Activated CD4-positive, alpha-beta T cell treated with anti-CD3 and anti-CD28 coated beads for 36 hours (primary cell): Measurements from ENCODE around the gene RBMS2. TPM values are rescaled to one million over a fixed set of nuclear protein-coding genes. Genes with fewer than 3 reads are reported as not detected.
A peak's percentile ranks its signal among the peaks of the same experiment; 100 is the strongest.

Source experiments
- ATAC-seq: fragments of 200-7000 bp; cut with Tn5 transposase; one replicate; pipeline ENCODE4 v1.10.0; 2021; ENCODE audit warnings: mild to moderate bottlenecking, moderate library complexity
- CTCF ChIA-PET: fragments of 350-600 bp; sonication (Branson Sonifier 250); formaldehyde crosslinking; loops from one replicate; lab custom pipeline; 2021; ENCODE audit warnings: antibody characterized with exemption; lab: Charles Lee
- POLR2A ChIA-PET: fragments of 350-600 bp; sonication (Branson Sonifier 250); formaldehyde crosslinking; loops from one replicate; lab custom pipeline; 2021; ENCODE audit warnings: antibody characterized with exemption, inconsistent platforms; lab: Charles Lee
- DNase-seq: peaks from one replicate; pipeline ENCODE4 v3.0.0-alpha.2; 2020
- H3K27ac Mint-ChIP-seq: one replicate; pipeline ENCODE4 v1.8.0; 2021; ENCODE audit warnings: mixed read lengths
- H3K27me3 Mint-ChIP-seq: one replicate; pipeline ENCODE4 v1.8.0; 2021; ENCODE audit warnings: mixed read lengths
- H3K36me3 Mint-ChIP-seq: one replicate; pipeline ENCODE4 v1.8.0; 2021; ENCODE audit warnings: low read depth, mixed read lengths
- H3K4me1 Mint-ChIP-seq: one replicate; pipeline ENCODE4 v1.8.0; 2021; ENCODE audit warnings: mixed read lengths
- H3K4me3 Mint-ChIP-seq: one replicate; pipeline ENCODE4 v1.8.0; 2021; ENCODE audit warnings: mild to moderate bottlenecking, moderate library complexity, mixed read lengths
- H3K9me3 Mint-ChIP-seq: one replicate; pipeline ENCODE4 v1.8.0; 2021; ENCODE audit warnings: low read depth, mixed read lengths
- intact Hi-C, 2 experiments: fragments of 100-400 bp; cut with DNase I in 1 of 2; cut with micrococcal nuclease in 1 of 2; formaldehyde crosslinking; loops; one replicate each; pipeline versions ENCODE4 v1.14.2 to v1.15.1; 2022 to 2024; cut with DNase I, micrococcal nuclease
- total RNA-seq, 2 experiments: library from RNA; stranded (reverse); gene quantifications; one replicate each; pipeline ENCODE4 v1.2.3, GENCODE V29; 2021

The RBMS2 gene
- total RNA-seq, 2 experiments from 2014 or later = 5.0 to 7.0 TPM

GRCh38 chr12:56581418-56582145 is 60.0 kb downstream of the RBMS2 start:
- ATAC-seq = peak; percentile 92
- peak; percentile 27 for DNase-seq
- ChIA-PET CTCF (interaction anchor here (0.9 to 3.4 kb wide), 5 partner anchors 10 to 375 kb away, joined by 3 to 30 read pairs (median 6); no protein-coding TSS in a partner anchor), POLR2A (no interaction called here)
- H3K4me3 Mint-ChIP-seq = no peak overlapping the region
- H3K36me3 Mint-ChIP-seq = no peaks in the 10 kb centered on the region
- H3K4me1 Mint-ChIP-seq = peaks cover 18% of the 10 kb centered on the region
- no peaks in the 10 kb centered on the region for H3K9me3 Mint-ChIP-seq
- no peaks in the 10 kb centered on the region for H3K27me3 Mint-ChIP-seq
- intact Hi-C loops = no loop called here
- peak overlapping the region; percentile 56 for H3K27ac Mint-ChIP-seq

GRCh38 chr12:56585098-56585497 is 63.5 kb downstream of the RBMS2 start:
- no peak overlapping the region for H3K4me3 Mint-ChIP-seq
- intact Hi-C loops = no loop called here
- H3K9me3 Mint-ChIP-seq = no peaks in the 10 kb centered on the region
- ATAC-seq = no peak
- H3K36me3 Mint-ChIP-seq = no peaks in the 10 kb centered on the region
- peaks cover 18% of the 10 kb centered on the region for H3K4me1 Mint-ChIP-seq
- H3K27ac Mint-ChIP-seq = no peak overlapping the region
- ChIA-PET CTCF (interaction anchor here (2.4 kb wide), 1 partner anchor 15 kb away, joined by 7 read pairs; no protein-coding TSS in a partner anchor), POLR2A (no interaction called here)
- no peaks in the 10 kb centered on the region for H3K27me3 Mint-ChIP-seq
- no peak for DNase-seq

GRCh38 chr12:56589783-56590182 is 68.2 kb downstream of the RBMS2 start:
- no peak for DNase-seq
- ChIA-PET CTCF (interaction anchor here (0.6 to 7.1 kb wide), 12 partner anchors 8 to 339 kb away, joined by 3 to 69 read pairs (median 4); partner anchors contain the start of gene RBMS2), POLR2A (interaction anchor here (0.5 to 0.9 kb wide), 3 partner anchors 9 to 98 kb away, joined by 3 read pairs; no protein-coding TSS in a partner anchor)
- H3K4me3 Mint-ChIP-seq = no peak overlapping the region
- no peaks in the 10 kb centered on the region for H3K36me3 Mint-ChIP-seq
- no peak overlapping the region for H3K27ac Mint-ChIP-seq
- no peaks in the 10 kb centered on the region for H3K9me3 Mint-ChIP-seq
- intact Hi-C loops = loop anchor here in 1 of 2 experiments (1.0 kb wide), 1 partner anchor 76 kb away; no protein-coding TSS in a partner anchor
- H3K4me1 Mint-ChIP-seq = no peaks in the 10 kb centered on the region
- no peaks in the 10 kb centered on the region for H3K27me3 Mint-ChIP-seq
- no peak for ATAC-seq

DNA sequence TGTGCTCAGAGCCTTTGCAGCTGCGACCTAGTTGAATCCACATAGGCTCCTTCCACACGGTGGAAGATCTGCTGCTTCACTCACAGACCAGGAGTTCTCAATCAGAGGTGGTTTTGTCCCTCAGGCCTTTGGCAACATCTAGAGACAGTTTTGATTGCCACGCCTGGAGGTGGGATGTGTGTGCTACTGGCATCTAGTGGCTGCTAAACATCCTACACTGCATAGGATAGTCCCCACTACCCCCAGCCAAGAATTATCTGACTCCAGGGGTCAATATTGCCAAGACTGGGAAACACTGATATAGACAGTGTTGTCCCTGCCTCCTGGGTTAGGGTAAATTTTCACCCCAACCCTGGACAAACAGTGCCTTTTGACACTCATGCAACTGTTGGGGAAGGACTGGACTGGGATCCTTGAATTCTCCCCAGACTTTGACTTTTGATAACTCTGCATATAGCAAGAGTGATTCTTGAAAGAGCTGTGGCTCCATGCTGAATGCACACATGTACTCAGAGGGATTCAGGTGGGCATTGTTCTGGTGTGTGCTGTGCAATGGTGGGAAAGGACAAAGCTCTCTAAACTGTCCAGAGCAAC is 68.7 kb downstream of the RBMS2 start:
- no peak overlapping the region for H3K4me3 Mint-ChIP-seq
- no peaks in the 10 kb centered on the region for H3K4me1 Mint-ChIP-seq
- no peak overlapping the region for H3K27ac Mint-ChIP-seq
- no peaks in the 10 kb centered on the region for H3K9me3 Mint-ChIP-seq
- DNase-seq (peak; percentile 49), ATAC-seq (peak; percentile 71)
- ChIA-PET CTCF (interaction anchor here (0.6 to 7.1 kb wide), 11 partner anchors 9 to 339 kb away, joined by 3 to 69 read pairs (median 4); partner anchors contain the start of gene RBMS2), POLR2A (interaction anchor here (0.5 to 0.6 kb wide), 2 partner anchors 16 to 99 kb away, joined by 3 read pairs; no protein-coding TSS in a partner anchor)
- intact Hi-C loops = loop anchor here in 1 of 2 experiments (1.0 kb wide), 1 partner anchor 77 kb away; no protein-coding TSS in a partner anchor
- H3K27me3 Mint-ChIP-seq = no peaks in the 10 kb centered on the region
- peaks cover under 1% of the 10 kb centered on the region for H3K36me3 Mint-ChIP-seq

GRCh38 chr12:56591126-56591525 is 69.5 kb downstream of the RBMS2 start:
- Mint-ChIP-seq H3K36me3 (peaks cover 2% of the 10 kb centered on the region), H3K27me3 (no peaks in the 10 kb centered on the region), H3K4me1 (no peaks in the 10 kb centered on the region), H3K4me3 (no peak overlapping the region), H3K27ac (no peak overlapping the region), H3K9me3 (no peaks in the 10 kb centered on the region)
- intact Hi-C loops = no loop called here
- POLR2A ChIA-PET = no interaction called here
- ATAC-seq = no peak
- no peak for DNase-seq
- CTCF ChIA-PET = interaction anchor here (0.6 to 7.1 kb wide), 10 partner anchors 10 to 82 kb away, joined by 3 to 69 read pairs (median 3); no protein-coding TSS in a partner anchor

DNA sequence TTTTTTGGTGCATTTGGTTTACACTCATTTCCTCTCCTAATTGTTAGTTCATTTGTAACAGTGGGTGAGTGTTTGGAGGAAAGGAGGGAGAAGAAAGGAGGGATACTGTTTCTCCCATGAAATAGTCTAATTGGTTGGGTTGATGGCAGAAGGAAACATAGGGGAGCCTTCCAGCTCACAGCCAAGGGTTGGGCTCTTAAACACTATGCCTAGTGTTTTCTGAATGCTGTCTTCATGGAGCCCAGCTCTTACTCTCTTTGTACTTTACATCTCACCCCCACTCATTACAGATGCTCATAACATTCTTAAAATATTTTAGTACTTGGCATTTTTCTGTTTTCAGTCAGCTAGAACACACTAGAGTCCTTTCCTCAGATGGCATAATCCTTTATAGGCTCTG is 70.3 kb downstream of the RBMS2 start:
- CTCF ChIA-PET = interaction anchor here (0.9 to 7.1 kb wide), 7 partner anchors 11 to 77 kb away, joined by 3 to 69 read pairs (median 4); no protein-coding TSS in a partner anchor
- no peaks in the 10 kb centered on the region for H3K27me3 Mint-ChIP-seq
- H3K9me3 Mint-ChIP-seq = no peaks in the 10 kb centered on the region
- H3K36me3 Mint-ChIP-seq = peaks cover 3% of the 10 kb centered on the region
- POLR2A ChIA-PET = interaction anchor here (0.8 kb wide), 1 partner anchor 144 kb away, joined by 4 read pairs; no protein-coding TSS in a partner anchor
- no peak overlapping the region for H3K27ac Mint-ChIP-seq
- ATAC-seq (no peak), DNase-seq (no peak)
- intact Hi-C loops = no loop called here
- no peaks in the 10 kb centered on the region for H3K4me1 Mint-ChIP-seq
- no peak overlapping the region for H3K4me3 Mint-ChIP-seq

DNA sequence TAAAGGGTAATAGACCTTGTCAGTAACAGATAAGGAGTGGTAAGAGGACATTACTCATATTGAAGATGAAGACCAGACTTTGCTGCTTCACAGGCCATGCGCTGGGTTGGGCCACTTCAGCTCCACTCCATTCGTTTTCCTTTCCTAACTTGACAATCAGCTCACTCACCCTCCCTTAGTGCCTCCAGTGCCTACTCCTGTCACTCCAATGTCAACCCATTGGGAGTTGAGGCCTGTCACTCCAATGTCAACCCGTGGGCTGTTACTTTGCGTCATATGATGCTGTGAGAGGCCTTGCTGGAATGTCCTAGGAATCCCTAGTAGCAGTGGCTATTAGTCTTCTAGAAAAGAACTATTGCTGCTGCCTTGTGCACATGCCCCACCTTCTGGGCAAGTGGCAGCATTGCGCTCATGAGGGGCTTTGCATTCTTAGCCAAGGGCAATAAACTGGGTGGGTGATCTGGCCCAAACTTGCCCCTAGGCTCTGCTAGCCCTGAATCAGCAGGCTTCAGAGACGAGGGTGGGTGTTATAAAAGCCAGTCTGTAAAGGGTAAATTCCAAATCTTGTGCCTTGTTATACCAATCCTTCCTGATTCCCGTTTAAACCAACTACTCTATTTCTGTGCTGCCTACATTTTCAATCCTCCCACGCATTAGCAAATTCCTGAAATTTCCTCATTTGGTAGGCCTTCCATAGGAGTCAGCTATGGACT is 72.4 kb downstream of the RBMS2 start:
- DNase-seq = peak; percentile 75
- no peak overlapping the region for H3K27ac Mint-ChIP-seq
- CTCF ChIA-PET = interaction anchor here (0.5 to 7.1 kb wide), 20 partner anchors 12 to 326 kb away, joined by 3 to 69 read pairs (median 3); partner anchors contain the start of gene RBMS2
- POLR2A ChIA-PET = no interaction called here
- H3K9me3 Mint-ChIP-seq = no peaks in the 10 kb centered on the region
- no peaks in the 10 kb centered on the region for H3K27me3 Mint-ChIP-seq
- no peaks in the 10 kb centered on the region for H3K4me1 Mint-ChIP-seq
- intact Hi-C loops = loop anchor here (1.0 kb wide), 1 partner anchor 81 kb away; no protein-coding TSS in a partner anchor
- ATAC-seq = peak; percentile 67
- peaks cover 15% of the 10 kb centered on the region for H3K36me3 Mint-ChIP-seq
- H3K4me3 Mint-ChIP-seq = no peak overlapping the region

- H3K4me3 Mint-ChIP-seq = no peak overlapping the region
- H3K9me3 Mint-ChIP-seq = no peaks in the 10 kb centered on the region
Measured at GRCh38 chr12:56596815-56597214, 75.2 kb downstream of the RBMS2 start.

GRCh38 chr12:56599041-56599440 is 77.4 kb downstream of the RBMS2 start:
- ChIA-PET POLR2A (no interaction called here), CTCF (no interaction called here)
- H3K36me3 Mint-ChIP-seq = peaks cover 51% of the 10 kb centered on the region

More at GRCh38 chr12:56596815-56597214, 75.2 kb downstream of the RBMS2 start:
- no peak overlapping the region for H3K27ac Mint-ChIP-seq
- peaks cover 40% of the 10 kb centered on the region for H3K36me3 Mint-ChIP-seq
- DNase-seq (no peak), ATAC-seq (no peak)
- intact Hi-C loops = no loop called here
- ChIA-PET CTCF (interaction anchor here (1.9 kb wide), 1 partner anchor 83 kb away, joined by 5 read pairs; no protein-coding TSS in a partner anchor), POLR2A (no interaction called here)
- no peaks in the 10 kb centered on the region for H3K4me1 Mint-ChIP-seq
- H3K27me3 Mint-ChIP-seq = no peaks in the 10 kb centered on the region

DNA sequence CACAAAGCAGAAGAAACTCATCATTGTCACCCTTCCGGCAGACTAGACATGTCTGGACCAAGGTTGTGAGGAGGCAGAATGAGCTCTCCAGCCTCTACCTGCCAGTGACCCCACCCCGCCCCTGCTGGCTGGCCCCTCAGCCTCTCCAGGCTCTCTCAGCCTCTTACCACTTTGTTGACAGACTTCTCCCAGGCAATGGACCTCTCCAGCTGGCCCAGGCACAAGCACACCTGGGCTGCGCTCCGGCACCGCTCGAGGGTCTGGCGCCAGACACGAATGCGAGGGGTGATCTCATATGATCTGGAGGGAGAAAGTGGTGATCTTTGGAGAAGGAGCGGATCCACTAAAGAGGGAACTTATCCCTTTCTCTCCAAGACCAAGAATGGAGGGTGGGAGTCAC is 78.2 kb downstream of the RBMS2 start:
- DNase-seq = no peak
- intact Hi-C loops = no loop called here
- Mint-ChIP-seq H3K9me3 (no peaks in the 10 kb centered on the region), H3K4me3 (no peak overlapping the region), H3K27me3 (no peaks in the 10 kb centered on the region), H3K4me1 (no peaks in the 10 kb centered on the region), H3K36me3 (peaks cover 59% of the 10 kb centered on the region), H3K27ac (no peak overlapping the region)
- no peak for ATAC-seq
- ChIA-PET POLR2A (no interaction called here), CTCF (no interaction called here)

More at GRCh38 chr12:56599041-56599440, 77.4 kb downstream of the RBMS2 start:
- Mint-ChIP-seq H3K4me3 (no peak overlapping the region), H3K27ac (no peak overlapping the region), H3K9me3 (no peaks in the 10 kb centered on the region), H3K27me3 (no peaks in the 10 kb centered on the region), H3K4me1 (no peaks in the 10 kb centered on the region)
- DNase-seq (no peak), ATAC-seq (no peak)
- intact Hi-C loops = no loop called here

DNA sequence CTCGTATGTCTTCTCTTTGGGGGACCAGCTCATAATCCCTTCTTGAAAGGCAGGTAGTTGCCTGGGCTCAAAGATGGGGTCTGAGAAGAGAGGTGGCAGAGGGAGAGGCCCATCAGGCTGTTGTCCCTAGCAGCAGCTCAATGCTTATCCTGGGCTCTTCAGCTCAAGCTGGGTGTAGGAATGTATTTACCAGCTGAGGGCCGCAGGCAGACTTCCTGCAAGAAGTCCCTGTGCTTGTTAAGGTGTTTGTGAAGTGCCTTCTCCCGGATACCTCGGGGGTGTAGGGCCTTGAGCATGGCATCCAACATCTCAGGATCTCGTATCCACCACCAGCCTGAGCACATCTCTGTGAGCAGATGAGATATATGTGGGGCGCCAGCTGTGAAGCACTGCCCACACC is 79.1 kb downstream of the RBMS2 start:
- ChIA-PET POLR2A (no interaction called here), CTCF (interaction anchor here (1.5 kb wide), 1 partner anchor 36 kb away, joined by 6 read pairs; no protein-coding TSS in a partner anchor)
- intact Hi-C loops = no loop called here
- no peak for ATAC-seq
- Mint-ChIP-seq H3K36me3 (peaks cover 63% of the 10 kb centered on the region), H3K27ac (no peak overlapping the region), H3K4me1 (no peaks in the 10 kb centered on the region), H3K9me3 (no peaks in the 10 kb centered on the region), H3K27me3 (no peaks in the 10 kb centered on the region), H3K4me3 (no peak overlapping the region)
- DNase-seq = no peak
